Hepatocyte (in vitro differentiated cells): ENCODE data around the gene CALML5.

Source experiments
- CTCF ChIP-seq: fragments of 200-600 bp; sonication (generic); IDR thresholded peaks from 2 replicates; pipeline ENCODE4 v1.5.1; 2016; ENCODE audit warnings: antibody characterized with exemption, mild to moderate bottlenecking; ENCODE audit not compliant: poor library complexity
- EZH2phosphoT487 ChIP-seq: fragments of 200-600 bp; sonication (generic); IDR thresholded peaks from one replicate; pipeline ENCODE4 v1.6.1; 2018; ENCODE audit warnings: antibody characterized with exemption, mild to moderate bottlenecking, low read depth, moderate library complexity; ENCODE audit not compliant: unreplicated experiment, severe bottlenecking

- no peak for TF ChIP-seq CTCF
- TF ChIP-seq EZH2phosphoT487: no peak
These were observed 45.6 kb upstream of the CALML5 start for GRCh38 chr10:5545011-5545410.
